AG10803 (cell line): ENCODE results near the gene IRF4.

Experiments used
- DNase-seq: peaks from one replicate; pipeline ENCODE4 v3.0.0; 2010; ENCODE audit warnings: low read depth
- H3K4me3 ChIP-seq: 2 replicates; pipeline ENCODE4 v1.5.1; 2011; ENCODE audit warnings: mild to moderate bottlenecking, low read length, control low read depth
- TF ChIP-seq, protein P1 (sequence below): conservative IDR thresholded peaks from 2 replicates; pipeline ENCODE4 v1.5.1; 2011; ENCODE audit warnings: mild to moderate bottlenecking, low read length, control low read depth, inconsistent platforms

IRF4 gene

DNA sequence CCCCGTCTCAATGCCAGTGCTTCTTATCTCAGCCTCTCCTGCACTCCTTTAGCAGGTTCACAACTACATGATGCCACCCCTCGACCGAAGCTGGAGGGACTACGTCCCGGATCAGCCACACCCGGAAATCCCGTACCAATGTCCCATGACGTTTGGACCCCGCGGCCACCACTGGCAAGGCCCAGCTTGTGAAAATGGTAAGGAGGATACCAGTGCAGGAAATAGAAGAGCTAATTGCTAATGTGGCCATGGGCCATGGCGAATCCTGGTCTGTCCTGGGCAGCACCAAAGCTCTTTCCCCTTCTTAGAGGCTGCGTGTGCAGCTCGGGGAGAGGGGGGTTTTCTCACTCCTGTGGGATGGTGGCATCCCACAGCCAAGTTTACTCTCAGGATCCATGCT lies 5.5 kb downstream of the IRF4 start:
- no peak overlapping the region for H3K4me3 ChIP-seq
- DNase-seq: no peak
- TF ChIP-seq, protein P1, sequence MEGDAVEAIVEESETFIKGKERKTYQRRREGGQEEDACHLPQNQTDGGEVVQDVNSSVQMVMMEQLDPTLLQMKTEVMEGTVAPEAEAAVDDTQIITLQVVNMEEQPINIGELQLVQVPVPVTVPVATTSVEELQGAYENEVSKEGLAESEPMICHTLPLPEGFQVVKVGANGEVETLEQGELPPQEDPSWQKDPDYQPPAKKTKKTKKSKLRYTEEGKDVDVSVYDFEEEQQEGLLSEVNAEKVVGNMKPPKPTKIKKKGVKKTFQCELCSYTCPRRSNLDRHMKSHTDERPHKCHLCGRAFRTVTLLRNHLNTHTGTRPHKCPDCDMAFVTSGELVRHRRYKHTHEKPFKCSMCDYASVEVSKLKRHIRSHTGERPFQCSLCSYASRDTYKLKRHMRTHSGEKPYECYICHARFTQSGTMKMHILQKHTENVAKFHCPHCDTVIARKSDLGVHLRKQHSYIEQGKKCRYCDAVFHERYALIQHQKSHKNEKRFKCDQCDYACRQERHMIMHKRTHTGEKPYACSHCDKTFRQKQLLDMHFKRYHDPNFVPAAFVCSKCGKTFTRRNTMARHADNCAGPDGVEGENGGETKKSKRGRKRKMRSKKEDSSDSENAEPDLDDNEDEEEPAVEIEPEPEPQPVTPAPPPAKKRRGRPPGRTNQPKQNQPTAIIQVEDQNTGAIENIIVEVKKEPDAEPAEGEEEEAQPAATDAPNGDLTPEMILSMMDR: no peak

DNA sequence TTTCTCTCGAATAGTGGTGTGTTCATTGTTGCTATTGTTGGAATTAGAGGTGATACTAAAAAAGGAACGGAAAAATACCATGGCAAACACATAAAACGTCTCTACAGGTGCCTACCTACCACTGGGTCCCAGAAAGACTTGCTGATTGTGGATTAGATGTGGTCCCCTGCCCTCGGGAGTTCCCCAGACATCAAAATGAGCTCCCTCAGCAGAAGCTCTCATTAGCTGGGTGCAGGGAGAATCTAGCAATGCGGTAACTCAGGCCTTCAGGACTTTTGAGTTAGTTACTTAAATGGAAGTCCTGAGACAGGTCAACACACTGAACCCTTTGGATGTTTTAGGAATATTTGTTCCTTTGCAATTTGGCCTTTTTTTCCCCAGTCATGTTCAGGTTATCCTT lies 6.1 kb downstream of the IRF4 start:
- TF ChIP-seq, protein P1: no peak
- no peak for DNase-seq

DNA sequence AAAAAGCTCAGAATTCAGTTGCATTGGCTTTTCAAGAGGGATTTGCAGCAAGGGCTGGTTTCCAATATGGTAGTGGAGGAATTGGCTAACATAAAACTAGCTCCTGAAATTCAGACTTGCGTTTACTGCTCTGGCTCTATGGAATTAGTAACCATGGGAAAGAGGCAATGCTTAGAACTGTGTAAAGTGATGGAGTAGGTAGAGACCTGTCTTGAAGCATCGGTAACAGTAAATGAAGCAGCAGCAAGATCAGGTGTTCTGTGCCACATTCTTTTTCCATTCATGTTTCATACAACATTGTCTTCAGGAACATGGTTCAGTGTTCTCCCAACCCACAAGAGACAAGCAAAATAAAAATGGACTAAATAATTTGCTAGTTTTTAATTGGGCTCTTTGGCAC lies 6.5 kb downstream of the IRF4 start:
- DNase-seq: no peak
- H3K4me3 ChIP-seq: no peak overlapping the region
- TF ChIP-seq, protein P1: no peak

More for the DNA sequence above, 6.1 kb downstream of the IRF4 start:
- H3K4me3 ChIP-seq: no peak overlapping the region

DNA sequence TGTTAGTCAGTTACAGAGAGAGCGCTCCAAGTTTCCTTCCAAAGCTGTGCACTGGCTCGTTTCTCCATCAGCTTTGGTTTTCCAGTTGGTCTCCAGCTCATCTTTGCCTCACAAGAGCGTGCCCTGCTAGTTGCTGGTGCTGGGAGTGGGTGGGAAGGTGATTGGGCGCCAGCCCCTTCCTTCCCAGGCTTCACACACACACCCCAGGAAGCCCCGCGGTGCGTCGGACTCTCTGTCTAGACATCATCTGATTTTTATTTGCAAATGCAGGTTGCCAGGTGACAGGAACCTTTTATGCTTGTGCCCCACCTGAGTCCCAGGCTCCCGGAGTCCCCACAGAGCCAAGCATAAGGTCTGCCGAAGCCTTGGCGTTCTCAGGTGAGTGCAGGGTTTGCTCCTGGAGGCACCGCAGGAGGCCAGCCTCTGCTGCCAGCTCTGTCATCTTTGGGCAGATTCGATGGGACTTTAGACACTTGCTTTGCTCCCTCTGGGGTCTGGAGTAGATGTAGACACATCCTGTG lies 7.1 kb downstream of the IRF4 start:
- no peak for DNase-seq
- no peak overlapping the region for H3K4me3 ChIP-seq
- TF ChIP-seq, protein P1: no peak

GRCh38 chr6:399785-400534 lies 8.4 kb downstream of the IRF4 start:
- H3K4me3 ChIP-seq: no peak overlapping the region
- TF ChIP-seq, protein P1: no peak
- DNase-seq: no peak

GRCh38 chr6:400815-401214 lies 9.3 kb downstream of the IRF4 start:
- no peak for DNase-seq
- H3K4me3 ChIP-seq: no peak overlapping the region
- TF ChIP-seq, protein P1: no peak
